Fibroblast of lung (primary cell): Measurements from ENCODE around the gene CXCL12. TPM values are rescaled to one million over a fixed set of nuclear protein-coding genes. Genes with fewer than 3 reads are reported as not detected.

ENCODE experiments used
- DNase-seq, 2 donors: peaks; one replicate each; pipeline versions ENCODE4 v3.0.0 to v3.0.0-alpha.2; 2010; ENCODE audit warnings: low read depth in 2 of 2
- H2AFZ ChIP-seq: 2 replicates; pipeline ENCODE4 v1.5.1; 2012; ENCODE audit warnings: low read length, control low read depth, inconsistent platforms
- H3K27ac ChIP-seq: 2 replicates; pipeline ENCODE4 v1.5.1; 2011; ENCODE audit warnings: low read length, control low read depth; ENCODE audit not compliant: insufficient read depth
- H3K27me3 ChIP-seq: 2 replicates; pipeline ENCODE4 v1.5.1; 2011; ENCODE audit warnings: mild to moderate bottlenecking, low read length; ENCODE audit not compliant: control insufficient read depth, insufficient read depth
- H3K36me3 ChIP-seq: 2 replicates; pipeline ENCODE4 v1.5.1; 2011; ENCODE audit warnings: low read length; ENCODE audit not compliant: control insufficient read depth, insufficient read depth
- H3K4me1 ChIP-seq: 2 replicates; pipeline ENCODE4 v1.5.1; 2011; ENCODE audit warnings: low read length; ENCODE audit not compliant: control insufficient read depth, insufficient read depth; ENCODE audit errors: extremely low read depth
- H3K4me2 ChIP-seq: 2 replicates; pipeline ENCODE4 v1.5.1; 2011; ENCODE audit warnings: low read length, control low read depth; ENCODE audit not compliant: insufficient read depth; ENCODE audit errors: extremely low read depth
- H3K4me3 ChIP-seq, 4 experiments: fragments of 200-600 bp in 1 of 4; sonication (generic) in 1 of 4; replicated peaks in 1 of 4; 2 replicates each; pipeline ENCODE4 v1.5.1; 2011 to 2016; ENCODE audit warnings: low read length in 4 of 4, low read depth in 3 of 4, mild to moderate bottlenecking in 3 of 4, control low read depth in 2 of 4, inconsistent platforms in 1 of 4, mixed read lengths in 1 of 4; ENCODE audit not compliant: insufficient read depth in 1 of 4; ENCODE audit errors: control extremely low read depth in 1 of 4
- H3K79me2 ChIP-seq: 2 replicates; pipeline ENCODE4 v1.5.1; 2012; ENCODE audit warnings: mild to moderate bottlenecking, low read length, inconsistent platforms; ENCODE audit not compliant: control insufficient read depth, insufficient read depth
- H3K9ac ChIP-seq: 2 replicates; pipeline ENCODE4 v1.5.1; 2011; ENCODE audit warnings: mild to moderate bottlenecking, low read length, control low read depth; ENCODE audit not compliant: insufficient read depth
- H3K9me3 ChIP-seq: 2 replicates; pipeline ENCODE4 v1.5.1; 2012; ENCODE audit warnings: low read depth, low read length; ENCODE audit not compliant: control insufficient read depth, insufficient read depth
- H4K20me1 ChIP-seq: 2 replicates; pipeline ENCODE4 v1.5.1; 2011; ENCODE audit warnings: low read length; ENCODE audit not compliant: control insufficient read depth, insufficient read depth; ENCODE audit errors: extremely low read depth
- EZH2 ChIP-seq: IDR thresholded peaks from 2 replicates; pipeline ENCODE4 v1.5.1; 2012; ENCODE audit warnings: low read length, control low read depth, mild to moderate bottlenecking; ENCODE audit errors: missing control alignments
- polyA plus RNA-seq, 2 donors: library from polyadenylated mRNA; depleted of rRNA in 1 of 2; stranded (reverse) in 1 of 2; unstranded in 1 of 2; fragments of >200 nt; gene quantifications; 2 replicates each; pipeline ENCODE4 v1.2.1, GENCODE V29; 2011 to 2012; ENCODE audit warnings: missing spikeins in 1 of 2
- total RNA-seq: library from RNA; depleted of rRNA; stranded (reverse); fragments of >200 nt; gene quantifications from 2 replicates; pipeline ENCODE4 v1.2.1, GENCODE V29; 2014
- TF ChIP-seq, protein P1 (sequence below), 2 donors: IDR thresholded peaks in 1 of 2; conservative IDR thresholded peaks in 1 of 2; 1 replicate in 1 of 2; 2 replicates in 1 of 2; pipeline ENCODE4 v1.5.1; 2011 to 2012; ENCODE audit warnings: low read length in 2 of 2, control low read depth in 1 of 2, inconsistent platforms in 1 of 2, low read depth in 1 of 2, mild to moderate bottlenecking in 1 of 2

Gene CXCL12
- total and polyA plus RNA-seq, 2 donors (not counting 1 experiment from before 2014, with no cell fraction given): 268 to 611 TPM

DNA sequence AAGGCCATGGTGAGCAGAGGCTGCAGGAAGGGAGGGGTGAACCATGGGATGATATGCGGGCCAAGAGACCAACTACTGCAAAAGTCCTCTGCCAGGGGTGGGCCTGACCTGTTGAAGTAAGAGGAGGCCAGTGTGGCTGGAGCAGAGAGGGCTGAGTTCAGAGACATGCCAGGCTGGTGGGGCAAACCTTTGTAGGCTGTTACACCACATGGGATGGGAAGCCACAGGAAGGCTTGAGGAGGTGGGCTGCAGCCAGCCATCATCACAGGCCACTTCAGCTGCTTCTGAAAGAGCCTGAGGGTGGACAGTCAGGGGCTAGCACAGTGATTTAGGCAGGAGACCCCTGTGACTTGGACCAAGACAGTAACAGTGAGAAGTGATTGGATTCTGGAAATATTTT lies 20.3 kb downstream of the CXCL12 start:
- Histone ChIP-seq H3K79me2 (no peaks in the 10 kb centered on the region), H3K36me3 (no peaks in the 10 kb centered on the region), H3K9me3 (no peaks in the 10 kb centered on the region), H3K4me3 (no peak overlapping the region), H3K9ac (no peak overlapping the region), H3K4me2 (no peak overlapping the region), H2AFZ (no peak overlapping the region), H3K27ac (no peak overlapping the region), H3K4me1 (no peaks in the 10 kb centered on the region), H4K20me1 (no peaks in the 10 kb centered on the region), H3K27me3 (no peaks in the 10 kb centered on the region)
- TF ChIP-seq, protein P1, sequence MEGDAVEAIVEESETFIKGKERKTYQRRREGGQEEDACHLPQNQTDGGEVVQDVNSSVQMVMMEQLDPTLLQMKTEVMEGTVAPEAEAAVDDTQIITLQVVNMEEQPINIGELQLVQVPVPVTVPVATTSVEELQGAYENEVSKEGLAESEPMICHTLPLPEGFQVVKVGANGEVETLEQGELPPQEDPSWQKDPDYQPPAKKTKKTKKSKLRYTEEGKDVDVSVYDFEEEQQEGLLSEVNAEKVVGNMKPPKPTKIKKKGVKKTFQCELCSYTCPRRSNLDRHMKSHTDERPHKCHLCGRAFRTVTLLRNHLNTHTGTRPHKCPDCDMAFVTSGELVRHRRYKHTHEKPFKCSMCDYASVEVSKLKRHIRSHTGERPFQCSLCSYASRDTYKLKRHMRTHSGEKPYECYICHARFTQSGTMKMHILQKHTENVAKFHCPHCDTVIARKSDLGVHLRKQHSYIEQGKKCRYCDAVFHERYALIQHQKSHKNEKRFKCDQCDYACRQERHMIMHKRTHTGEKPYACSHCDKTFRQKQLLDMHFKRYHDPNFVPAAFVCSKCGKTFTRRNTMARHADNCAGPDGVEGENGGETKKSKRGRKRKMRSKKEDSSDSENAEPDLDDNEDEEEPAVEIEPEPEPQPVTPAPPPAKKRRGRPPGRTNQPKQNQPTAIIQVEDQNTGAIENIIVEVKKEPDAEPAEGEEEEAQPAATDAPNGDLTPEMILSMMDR (conservative IDR thresholded peaks at IDR 0.05 in 1 of 2, IDR thresholded peaks at IDR 0.05 in 1 of 2; ENCODE audit: low read depth in 1 of 2, low read length in 2 of 2): no peak
- TF ChIP-seq EZH2: no peak
- no peak for DNase-seq

DNA sequence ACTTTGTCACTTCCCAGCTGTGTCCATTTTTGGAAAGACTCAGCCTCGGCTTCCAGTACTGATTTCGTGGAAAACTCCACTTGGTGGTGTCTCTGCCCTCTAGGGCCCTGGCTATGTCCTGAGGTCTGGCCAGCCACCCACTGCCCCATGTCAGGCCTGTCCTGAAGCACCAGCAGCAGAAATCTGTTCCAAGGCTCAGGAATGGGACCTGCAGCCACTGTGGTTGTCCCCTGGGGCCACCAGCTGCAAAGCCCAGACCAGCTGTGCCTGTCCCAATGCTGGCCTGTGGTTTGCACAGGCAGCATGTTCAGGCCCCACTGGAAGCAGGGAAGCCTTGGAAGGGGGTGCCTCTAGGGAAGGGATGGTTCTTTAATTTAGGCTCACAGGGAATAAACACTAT lies 21.2 kb downstream of the CXCL12 start:
- Histone ChIP-seq H3K4me2 (no peak overlapping the region), H3K27ac (no peak overlapping the region), H3K4me1 (no peaks in the 10 kb centered on the region), H2AFZ (no peak overlapping the region), H3K4me3 (no peak overlapping the region), H3K9ac (no peak overlapping the region), H3K79me2 (no peaks in the 10 kb centered on the region), H3K36me3 (no peaks in the 10 kb centered on the region), H3K9me3 (no peaks in the 10 kb centered on the region), H3K27me3 (no peaks in the 10 kb centered on the region), H4K20me1 (no peaks in the 10 kb centered on the region)
- DNase-seq: no peak
- TF ChIP-seq, protein P1 (conservative IDR thresholded peaks at IDR 0.05 in 1 of 2, IDR thresholded peaks at IDR 0.05 in 1 of 2; ENCODE audit: low read depth in 1 of 2, low read length in 2 of 2): no peak
- TF ChIP-seq EZH2: no peak

DNA sequence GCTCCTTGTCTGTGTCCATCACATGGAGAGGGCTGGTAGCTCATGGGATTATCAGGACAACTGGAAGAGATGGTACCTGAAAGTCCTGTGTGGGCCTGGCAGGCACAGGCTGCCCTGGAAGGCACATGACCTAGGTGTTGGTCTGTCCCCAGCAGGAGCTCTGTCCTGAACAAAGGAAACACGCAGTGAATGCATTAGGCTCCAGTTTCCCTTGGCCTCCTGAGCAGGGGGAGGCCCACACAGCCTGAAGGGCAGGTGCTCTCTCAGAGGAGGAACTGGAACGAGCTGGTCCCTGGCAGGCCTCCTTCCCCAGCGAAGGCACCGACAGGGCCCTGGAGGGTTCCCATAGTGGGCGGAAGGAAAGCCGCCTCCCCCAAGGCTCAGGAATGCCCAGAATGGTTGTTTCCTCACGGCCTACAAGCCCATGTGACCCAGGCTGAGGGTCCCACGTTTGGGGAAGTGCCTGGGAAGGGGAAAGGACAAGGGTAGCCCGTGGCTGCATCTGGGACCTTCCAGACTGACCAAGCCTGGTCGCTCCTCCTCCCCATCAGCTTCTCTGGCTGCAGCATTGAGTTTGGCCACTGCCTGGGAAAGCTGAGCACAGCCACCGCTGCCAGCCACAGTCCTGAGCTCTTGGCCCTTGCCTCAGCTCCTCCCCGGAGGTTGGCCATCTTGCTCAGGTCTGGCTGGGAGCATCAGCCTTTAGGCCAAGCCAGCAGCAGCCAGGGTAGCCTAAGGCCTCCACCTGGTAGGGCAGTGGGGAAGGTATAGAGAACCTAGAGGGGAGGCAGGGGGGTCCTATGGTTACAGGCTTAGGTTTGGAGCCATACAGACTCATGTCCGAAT lies 21.8 kb downstream of the CXCL12 start:
- no peaks in the 10 kb centered on the region for H3K9me3 ChIP-seq
- no peak overlapping the region for H3K9ac ChIP-seq
- no peak overlapping the region for H3K4me2 ChIP-seq
- no peaks in the 10 kb centered on the region for H3K79me2 ChIP-seq
- TF ChIP-seq EZH2: no peak
- TF ChIP-seq, protein P1 (conservative IDR thresholded peaks at IDR 0.05 in 1 of 2, IDR thresholded peaks at IDR 0.05 in 1 of 2; ENCODE audit: low read depth in 1 of 2, low read length in 2 of 2): no peak
- DNase-seq: no peak
- H2AFZ ChIP-seq: no peak overlapping the region
- no peaks in the 10 kb centered on the region for H4K20me1 ChIP-seq
- no peaks in the 10 kb centered on the region for H3K4me1 ChIP-seq
- no peak overlapping the region for H3K4me3 ChIP-seq
- no peaks in the 10 kb centered on the region for H3K27me3 ChIP-seq
- no peak overlapping the region for H3K27ac ChIP-seq
- H3K36me3 ChIP-seq: no peaks in the 10 kb centered on the region
